ENCODE data around the gene MATCAP1. TPM values are rescaled to one million over a fixed set of nuclear protein-coding genes. Genes with fewer than 3 reads are reported as not detected.

MATCAP1 gene
- total RNA-seq, 1 donor from 2014 or later, result 5.8 TPM

DNA sequence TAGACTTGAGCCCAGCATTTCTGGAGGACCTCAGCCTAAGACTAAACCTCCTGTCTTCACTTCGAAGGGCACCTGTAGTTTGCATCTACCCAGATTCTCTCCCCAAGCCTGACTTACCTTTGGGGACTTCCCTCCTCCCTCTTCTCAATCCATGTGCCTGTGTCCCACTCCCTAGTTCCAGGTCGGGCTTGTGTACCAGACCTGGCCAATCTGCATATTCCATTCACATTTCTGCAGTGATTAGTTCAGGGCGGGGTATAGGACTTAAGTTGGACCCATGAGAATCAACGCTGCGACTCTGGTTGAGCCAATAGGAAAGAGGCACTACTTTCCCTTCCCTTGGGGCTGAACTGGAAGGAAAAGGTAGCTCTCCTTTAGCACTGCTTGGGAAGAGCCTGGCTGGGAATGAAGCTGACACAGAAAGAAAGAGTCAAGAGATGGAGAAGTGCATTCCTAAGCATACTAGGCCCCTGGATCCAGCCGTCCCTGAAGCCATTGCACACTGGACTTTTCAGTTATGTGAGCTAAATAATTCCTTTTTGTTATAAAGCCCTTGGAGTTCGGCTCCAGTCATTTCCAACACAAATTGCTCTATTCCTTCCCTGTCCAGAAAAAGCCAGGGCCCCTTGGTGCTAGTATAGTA is 26.5 kb downstream of the MATCAP1 start:
- Histone ChIP-seq H3K4me3 (ENCODE audit: low read depth, low read length) (no peak overlapping the region), H3K27me3 (ENCODE audit: control insufficient read depth, insufficient read depth, low read length) (no peaks in the 10 kb centered on the region), H3K36me3 (ENCODE audit: control insufficient read depth, insufficient read depth, low read length) (peaks cover 2% of the 10 kb centered on the region)
- FAIRE-seq (no peak), DNase-seq (ENCODE audit: low read depth) (no peak)
- TF ChIP-seq, protein P1, sequence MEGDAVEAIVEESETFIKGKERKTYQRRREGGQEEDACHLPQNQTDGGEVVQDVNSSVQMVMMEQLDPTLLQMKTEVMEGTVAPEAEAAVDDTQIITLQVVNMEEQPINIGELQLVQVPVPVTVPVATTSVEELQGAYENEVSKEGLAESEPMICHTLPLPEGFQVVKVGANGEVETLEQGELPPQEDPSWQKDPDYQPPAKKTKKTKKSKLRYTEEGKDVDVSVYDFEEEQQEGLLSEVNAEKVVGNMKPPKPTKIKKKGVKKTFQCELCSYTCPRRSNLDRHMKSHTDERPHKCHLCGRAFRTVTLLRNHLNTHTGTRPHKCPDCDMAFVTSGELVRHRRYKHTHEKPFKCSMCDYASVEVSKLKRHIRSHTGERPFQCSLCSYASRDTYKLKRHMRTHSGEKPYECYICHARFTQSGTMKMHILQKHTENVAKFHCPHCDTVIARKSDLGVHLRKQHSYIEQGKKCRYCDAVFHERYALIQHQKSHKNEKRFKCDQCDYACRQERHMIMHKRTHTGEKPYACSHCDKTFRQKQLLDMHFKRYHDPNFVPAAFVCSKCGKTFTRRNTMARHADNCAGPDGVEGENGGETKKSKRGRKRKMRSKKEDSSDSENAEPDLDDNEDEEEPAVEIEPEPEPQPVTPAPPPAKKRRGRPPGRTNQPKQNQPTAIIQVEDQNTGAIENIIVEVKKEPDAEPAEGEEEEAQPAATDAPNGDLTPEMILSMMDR (IDR thresholded peaks at IDR 0.05; ENCODE audit: insufficient read depth, low read length, severe bottlenecking), result no peak

- no peak overlapping the region for H3K4me3 ChIP-seq (ENCODE audit: low read depth, low read length)
- FAIRE-seq (no peak), DNase-seq (ENCODE audit: low read depth) (no peak)
- no peaks in the 10 kb centered on the region for H3K36me3 ChIP-seq (ENCODE audit: control insufficient read depth, insufficient read depth, low read length)
- H3K27me3 ChIP-seq (ENCODE audit: control insufficient read depth, insufficient read depth, low read length), result no peaks in the 10 kb centered on the region
- TF ChIP-seq, protein P1 (IDR thresholded peaks at IDR 0.05; ENCODE audit: insufficient read depth, low read length, severe bottlenecking), result no peak
These were observed 27.5 kb downstream of the MATCAP1 start for GRCh38 chr16:67156143-67156844.

GRCh38 chr16:67155295-67156142 is 28.2 kb downstream of the MATCAP1 start:
- Histone ChIP-seq H3K27me3 (ENCODE audit: control insufficient read depth, insufficient read depth, low read length) (no peaks in the 10 kb centered on the region), H3K36me3 (ENCODE audit: control insufficient read depth, insufficient read depth, low read length) (no peaks in the 10 kb centered on the region), H3K4me3 (ENCODE audit: low read depth, low read length) (no peak overlapping the region)
- DNase-seq (ENCODE audit: low read depth) (peak; percentile 46), FAIRE-seq (no peak)
- TF ChIP-seq, protein P1 (IDR thresholded peaks at IDR 0.05; ENCODE audit: insufficient read depth, low read length, severe bottlenecking), result peak; percentile 94

- Histone ChIP-seq H3K4me3 (ENCODE audit: low read depth, low read length) (no peak overlapping the region), H3K36me3 (ENCODE audit: control insufficient read depth, insufficient read depth, low read length) (no peaks in the 10 kb centered on the region), H3K27me3 (ENCODE audit: control insufficient read depth, insufficient read depth, low read length) (no peaks in the 10 kb centered on the region)
- FAIRE-seq (no peak), DNase-seq (ENCODE audit: low read depth) (no peak)
- TF ChIP-seq, protein P1 (IDR thresholded peaks at IDR 0.05; ENCODE audit: insufficient read depth, low read length, severe bottlenecking), result no peak
These were observed 29.0 kb downstream of the MATCAP1 start for GRCh38 chr16:67154578-67155294.

GRCh38 chr16:67151431-67152097 is 32.2 kb downstream of the MATCAP1 start:
- Histone ChIP-seq H3K4me3 (ENCODE audit: low read depth, low read length) (no peak overlapping the region), H3K27me3 (ENCODE audit: control insufficient read depth, insufficient read depth, low read length) (no peaks in the 10 kb centered on the region), H3K36me3 (ENCODE audit: control insufficient read depth, insufficient read depth, low read length) (peaks cover 3% of the 10 kb centered on the region)
- DNase-seq (ENCODE audit: low read depth) (no peak), FAIRE-seq (no peak)
- TF ChIP-seq, protein P1 (IDR thresholded peaks at IDR 0.05; ENCODE audit: insufficient read depth, low read length, severe bottlenecking), result no peak
